ENCODE results near the gene SMG9.
"Not testable (repeated sequence)": the region's sequence is repeated elsewhere in the genome, so short reads cannot be mapped to it uniquely, and the experiment has no call there.

Gene SMG9

GRCh38 chr19:43779147-43779819, 24.5 kb upstream of the SMG9 start:
- peak; percentile 53 for DNase-seq

- no peak for DNase-seq
These were observed 23.9 kb upstream of the SMG9 start for GRCh38 chr19:43778651-43779050.

GRCh38 chr19:43777163-43777695, 22.5 kb upstream of the SMG9 start:
- peak; percentile 95 for DNase-seq

GRCh38 chr19:43776286-43776685, 21.5 kb upstream of the SMG9 start:
- DNase-seq = no peak

GRCh38 chr19:43775299-43775890, 20.6 kb upstream of the SMG9 start:
- no peak for DNase-seq

GRCh38 chr19:43774940-43775258, 20.1 kb upstream of the SMG9 start:
- DNase-seq = not testable (repeated sequence)

- peak; percentile 95 for DNase-seq
These were observed 19.6 kb upstream of the SMG9 start for GRCh38 chr19:43774103-43774939.

- no peak for DNase-seq
These were observed 19.0 kb upstream of the SMG9 start for GRCh38 chr19:43773725-43774102.

GRCh38 chr19:43769256-43769655, 14.5 kb upstream of the SMG9 start:
- no peak for DNase-seq

- peak; percentile 67 for DNase-seq
These were observed 13.7 kb upstream of the SMG9 start for GRCh38 chr19:43768273-43769050.

GRCh38 chr19:43767818-43768217, 13.1 kb upstream of the SMG9 start:
- DNase-seq = no peak

GRCh38 chr19:43767316-43767715, 12.6 kb upstream of the SMG9 start:
- no peak for DNase-seq

- DNase-seq = no peak
These were observed 11.9 kb upstream of the SMG9 start for GRCh38 chr19:43766755-43767043.

GRCh38 chr19:43765109-43765876, 10.5 kb upstream of the SMG9 start:
- DNase-seq = no peak

- not testable (repeated sequence) for DNase-seq
These were observed 9.9 kb upstream of the SMG9 start for GRCh38 chr19:43764684-43765083.

GRCh38 chr19:43763473-43763939, 8.7 kb upstream of the SMG9 start:
- DNase-seq = no peak

- no peak for DNase-seq
These were observed 8.1 kb upstream of the SMG9 start for GRCh38 chr19:43762814-43763213.

GRCh38 chr19:43760941-43761340, 6.2 kb upstream of the SMG9 start:
- no peak for DNase-seq

GRCh38 chr19:43759515-43759914, 4.8 kb upstream of the SMG9 start:
- no peak for DNase-seq

GRCh38 chr19:43755256-43755801, 567 bp upstream of the SMG9 start:
- DNase-seq = peak; percentile 95

GRCh38 chr19:43754253-43754502, 584 bp downstream of the SMG9 start:
- no peak for DNase-seq

- DNase-seq = no peak
These were observed 2.4 kb downstream of the SMG9 start for GRCh38 chr19:43752287-43752875.

Data from hematopoietic multipotent progenitor cell treated with erythropoietin and hydrocortisone succinate and interleukin-3 and kit ligand, for 4 days (in vitro differentiated cells).